ENCODE results near the gene MXRA7.

MXRA7 gene

DNA sequence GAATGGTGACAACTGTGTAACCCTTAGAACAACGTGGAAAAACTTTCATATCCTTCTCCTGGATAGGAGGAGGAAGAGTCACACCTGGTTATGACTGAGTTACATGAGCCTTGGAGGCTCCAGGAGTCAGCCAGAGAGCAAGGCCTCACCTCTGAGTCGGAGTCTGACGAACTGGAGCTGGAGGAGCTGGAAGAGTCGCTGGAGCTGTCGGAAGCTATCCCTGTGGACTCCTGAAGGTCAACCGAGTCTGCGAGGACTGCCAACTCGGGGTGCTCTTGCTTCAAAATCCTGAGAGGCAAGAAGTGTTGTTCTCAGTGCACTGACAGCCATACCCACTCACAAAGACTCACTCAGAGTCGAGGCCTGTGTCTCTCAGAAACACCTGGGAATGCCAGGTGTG, 9.4 kb upstream of the MXRA7 start:
- H3K4me1 Mint-ChIP-seq = no peaks in the 10 kb centered on the region
- no peaks in the 10 kb centered on the region for H3K9me3 Mint-ChIP-seq
- no peak overlapping the region for H3K27ac Mint-ChIP-seq
- no peaks in the 10 kb centered on the region for H3K27me3 Mint-ChIP-seq (ENCODE audit: low read depth)
- TF ChIP-seq, protein P1, sequence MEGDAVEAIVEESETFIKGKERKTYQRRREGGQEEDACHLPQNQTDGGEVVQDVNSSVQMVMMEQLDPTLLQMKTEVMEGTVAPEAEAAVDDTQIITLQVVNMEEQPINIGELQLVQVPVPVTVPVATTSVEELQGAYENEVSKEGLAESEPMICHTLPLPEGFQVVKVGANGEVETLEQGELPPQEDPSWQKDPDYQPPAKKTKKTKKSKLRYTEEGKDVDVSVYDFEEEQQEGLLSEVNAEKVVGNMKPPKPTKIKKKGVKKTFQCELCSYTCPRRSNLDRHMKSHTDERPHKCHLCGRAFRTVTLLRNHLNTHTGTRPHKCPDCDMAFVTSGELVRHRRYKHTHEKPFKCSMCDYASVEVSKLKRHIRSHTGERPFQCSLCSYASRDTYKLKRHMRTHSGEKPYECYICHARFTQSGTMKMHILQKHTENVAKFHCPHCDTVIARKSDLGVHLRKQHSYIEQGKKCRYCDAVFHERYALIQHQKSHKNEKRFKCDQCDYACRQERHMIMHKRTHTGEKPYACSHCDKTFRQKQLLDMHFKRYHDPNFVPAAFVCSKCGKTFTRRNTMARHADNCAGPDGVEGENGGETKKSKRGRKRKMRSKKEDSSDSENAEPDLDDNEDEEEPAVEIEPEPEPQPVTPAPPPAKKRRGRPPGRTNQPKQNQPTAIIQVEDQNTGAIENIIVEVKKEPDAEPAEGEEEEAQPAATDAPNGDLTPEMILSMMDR (IDR thresholded peaks at IDR 0.05; ENCODE audit: unreplicated experiment in 3 of 3) = no peak
- H3K36me3 Mint-ChIP-seq (ENCODE audit: low read depth) = peaks cover 64% of the 10 kb centered on the region
- no peak overlapping the region for H3K4me3 Mint-ChIP-seq

DNA sequence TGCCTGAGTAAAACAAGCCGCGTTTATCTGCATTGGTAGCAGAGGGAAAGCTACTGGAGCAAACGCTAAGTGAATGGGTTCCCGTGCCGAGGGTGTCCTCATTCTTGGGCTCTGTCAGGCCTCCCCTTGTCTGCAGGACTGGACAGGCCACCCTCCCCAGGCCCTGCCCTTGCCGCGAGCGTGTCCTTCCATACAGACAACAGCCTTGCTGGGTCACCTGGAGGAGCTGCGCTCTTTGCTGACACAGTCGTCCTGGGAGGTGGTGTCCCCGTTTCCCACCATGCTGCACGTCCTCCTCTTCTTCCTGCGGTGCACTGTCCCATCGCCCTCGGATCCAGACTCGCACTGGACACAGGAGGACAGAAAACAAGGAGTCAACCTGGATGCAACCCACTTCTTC, 7.8 kb upstream of the MXRA7 start:
- peaks cover 5% of the 10 kb centered on the region for H3K4me1 Mint-ChIP-seq
- H3K9me3 Mint-ChIP-seq = no peaks in the 10 kb centered on the region
- H3K27ac Mint-ChIP-seq = no peak overlapping the region
- TF ChIP-seq, protein P1 (IDR thresholded peaks at IDR 0.05; ENCODE audit: unreplicated experiment in 3 of 3) = no peak
- no peak overlapping the region for H3K4me3 Mint-ChIP-seq
- peaks cover 70% of the 10 kb centered on the region for H3K36me3 Mint-ChIP-seq (ENCODE audit: low read depth)
- no peaks in the 10 kb centered on the region for H3K27me3 Mint-ChIP-seq (ENCODE audit: low read depth)

DNA sequence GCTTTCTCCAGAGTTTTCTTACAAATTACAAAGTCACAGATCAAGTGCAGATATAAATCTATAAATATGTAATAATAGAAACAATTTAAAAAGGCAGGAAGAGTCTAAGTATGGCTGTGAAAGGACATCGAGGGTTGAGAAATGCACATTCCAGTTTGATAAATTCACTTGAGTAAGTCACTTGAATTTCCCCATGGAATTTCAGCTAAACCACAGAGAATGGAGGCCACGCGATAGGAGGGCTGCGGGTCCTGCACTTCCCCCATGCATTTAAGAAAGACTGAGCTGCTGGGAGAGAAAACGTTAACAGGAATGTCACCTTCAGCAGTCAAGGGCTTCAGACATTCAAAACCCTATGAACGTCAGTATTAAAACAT, 6.1 kb upstream of the MXRA7 start:
- H3K9me3 Mint-ChIP-seq = no peaks in the 10 kb centered on the region
- no peak overlapping the region for H3K27ac Mint-ChIP-seq
- no peak overlapping the region for H3K4me3 Mint-ChIP-seq
- TF ChIP-seq, protein P1 (IDR thresholded peaks at IDR 0.05; ENCODE audit: unreplicated experiment in 3 of 3) = no peak
- peaks cover 66% of the 10 kb centered on the region for H3K36me3 Mint-ChIP-seq (ENCODE audit: low read depth)
- H3K27me3 Mint-ChIP-seq (ENCODE audit: low read depth) = no peaks in the 10 kb centered on the region
- H3K4me1 Mint-ChIP-seq = peaks cover 5% of the 10 kb centered on the region

DNA sequence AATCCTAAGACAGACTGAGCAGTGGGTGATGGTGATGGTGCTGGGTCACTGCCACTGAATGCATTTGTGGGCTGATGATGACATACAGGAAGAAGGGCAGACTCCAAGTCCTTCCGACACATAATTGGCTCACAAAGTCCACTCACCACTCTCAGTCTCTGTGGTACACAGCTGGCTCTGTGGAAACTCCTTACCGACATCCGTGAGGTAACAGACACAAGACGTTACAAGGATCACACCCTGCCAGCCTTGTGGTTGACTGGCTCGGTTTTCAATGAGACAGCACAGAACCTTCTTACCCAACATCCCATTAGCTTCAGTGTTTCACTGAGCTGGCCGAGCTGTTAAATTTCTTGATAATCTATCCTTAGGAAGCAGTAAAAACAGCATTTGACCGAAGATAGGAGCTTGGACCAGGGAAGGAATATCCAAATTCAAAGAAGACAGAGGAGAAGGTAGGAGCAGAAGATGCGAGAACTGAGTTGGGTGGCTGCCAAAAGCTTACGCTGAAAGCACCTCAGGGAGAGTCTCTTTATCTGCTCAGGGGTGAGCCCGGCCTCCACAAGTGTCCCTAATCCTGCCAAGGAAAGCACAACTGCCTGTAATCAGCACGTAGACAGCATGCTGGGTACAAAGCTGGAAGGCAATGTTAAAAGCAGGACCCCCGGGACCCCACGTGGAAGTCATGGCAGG, 5.5 kb upstream of the MXRA7 start:
- peaks cover 61% of the 10 kb centered on the region for H3K36me3 Mint-ChIP-seq (ENCODE audit: low read depth)
- H3K27me3 Mint-ChIP-seq (ENCODE audit: low read depth) = no peaks in the 10 kb centered on the region
- H3K9me3 Mint-ChIP-seq = no peaks in the 10 kb centered on the region
- no peak overlapping the region for H3K27ac Mint-ChIP-seq
- TF ChIP-seq, protein P1 (IDR thresholded peaks at IDR 0.05; ENCODE audit: unreplicated experiment in 3 of 3) = no peak
- peaks cover 10% of the 10 kb centered on the region for H3K4me1 Mint-ChIP-seq
- H3K4me3 Mint-ChIP-seq = no peak overlapping the region

DNA sequence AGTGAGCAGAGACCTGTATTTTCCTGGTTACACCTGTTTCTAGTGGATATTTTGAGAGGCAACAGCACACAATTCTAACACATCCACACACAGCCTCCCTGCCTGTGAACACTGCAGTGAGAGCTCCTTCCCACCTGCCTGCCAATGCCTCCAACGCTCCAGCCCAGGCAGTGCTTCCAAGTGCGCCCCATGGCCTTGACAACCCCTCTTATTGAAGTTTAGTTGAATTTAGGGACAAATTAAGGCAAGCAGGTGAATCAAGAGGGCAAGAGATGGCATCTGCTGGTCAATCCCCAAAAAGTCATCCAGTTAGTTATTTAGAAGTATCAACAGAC, 4.7 kb upstream of the MXRA7 start:
- Mint-ChIP-seq H3K4me3 (no peak overlapping the region), H3K27me3 (ENCODE audit: low read depth) (no peaks in the 10 kb centered on the region), H3K36me3 (ENCODE audit: low read depth) (peaks cover 53% of the 10 kb centered on the region), H3K9me3 (no peaks in the 10 kb centered on the region), H3K27ac (no peak overlapping the region), H3K4me1 (peaks cover 13% of the 10 kb centered on the region)
- TF ChIP-seq, protein P1 (IDR thresholded peaks at IDR 0.05; ENCODE audit: unreplicated experiment in 3 of 3) = no peak

DNA sequence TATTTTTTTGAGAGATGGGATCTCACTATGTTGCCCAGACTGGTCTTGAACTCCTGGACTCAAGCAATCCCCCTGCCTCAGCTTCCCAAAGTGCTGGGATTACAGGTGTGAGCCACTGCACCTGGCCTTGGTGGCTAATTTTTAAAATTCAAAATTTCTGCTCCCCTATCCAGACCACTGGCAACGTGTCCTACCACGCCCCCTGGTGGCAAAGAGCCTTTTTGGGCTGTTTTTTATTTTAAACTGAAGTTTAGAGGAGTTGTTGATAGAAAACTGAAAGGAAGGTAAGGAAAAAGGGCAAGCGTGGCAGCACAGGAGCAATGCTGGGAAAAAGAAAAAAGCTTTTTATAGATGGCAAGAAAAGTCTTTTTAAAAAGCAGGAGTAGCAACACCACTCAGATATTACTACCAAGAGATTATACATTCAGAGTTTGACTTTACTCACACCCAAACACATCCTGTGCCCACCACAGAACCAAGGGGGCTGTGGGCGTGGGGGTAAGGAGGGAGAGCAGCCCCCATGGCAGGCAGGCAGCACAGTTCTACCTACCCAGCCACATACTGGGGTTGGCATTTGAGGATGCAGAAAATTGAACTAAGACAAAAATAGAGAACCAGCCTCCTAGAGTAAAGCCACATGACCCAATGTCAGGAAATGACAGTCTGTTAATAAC, 4.2 kb upstream of the MXRA7 start:
- H3K27me3 Mint-ChIP-seq (ENCODE audit: low read depth) = no peaks in the 10 kb centered on the region

More for the DNA sequence above, 4.2 kb upstream of the MXRA7 start:
- Mint-ChIP-seq H3K27ac (peak overlapping the region; percentile 8 to 45 (median 13)), H3K4me3 (no peak overlapping the region), H3K9me3 (no peaks in the 10 kb centered on the region), H3K36me3 (ENCODE audit: low read depth) (peaks cover 48% of the 10 kb centered on the region), H3K4me1 (peaks cover 13% of the 10 kb centered on the region)
- TF ChIP-seq, protein P1 (IDR thresholded peaks at IDR 0.05; ENCODE audit: unreplicated experiment in 3 of 3) = peak; percentile 82 to 85 (median 84)

Measured in nephron (organoid).